Measurements from ENCODE around the gene TMEM121. TPM values are rescaled to one million over a fixed set of nuclear protein-coding genes. Genes with fewer than 3 reads are reported as not detected.

Gene TMEM121
- polyA plus RNA-seq, 3 donors = 0.08 to 0.11 TPM; not detected in 1

DNA sequence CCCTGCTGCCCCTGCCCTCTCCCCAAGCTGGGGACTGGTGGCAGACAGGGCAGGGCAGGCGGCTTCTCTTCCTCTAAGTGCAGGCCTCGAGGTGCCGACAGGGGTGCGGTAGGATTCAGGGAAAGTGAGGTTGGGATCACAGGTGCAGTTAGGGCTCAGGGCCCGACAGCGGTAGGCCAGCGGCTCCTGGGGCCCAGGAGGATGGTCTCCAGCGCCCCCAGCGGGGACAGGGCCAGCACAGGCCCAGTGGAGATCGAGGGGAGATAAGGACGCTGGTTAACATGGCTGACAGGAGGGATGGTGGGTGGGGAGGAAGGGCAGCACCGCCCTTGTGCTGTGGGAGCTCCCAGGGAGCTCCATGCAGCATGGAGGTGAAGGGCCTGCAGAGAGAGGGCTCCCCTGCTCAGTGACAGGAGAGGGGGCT, 40.6 kb upstream of the TMEM121 start:
- peak overlapping the region; percentile 95 for H3K9ac ChIP-seq (ENCODE audit: insufficient read depth, low read length, poor library complexity, severe bottlenecking)
- peaks cover 75 to 85% of the 10 kb centered on the region in 2 donors for H3K4me1 ChIP-seq (ENCODE audit: control insufficient read depth in 1 of 2, insufficient read depth in 2 of 2, low read length in 2 of 2)
- H3K4me3 ChIP-seq (replicated peaks in 1 of 3; ENCODE audit: low read depth in 2 of 3, low read length in 3 of 3) = peak overlapping the region in 1 of 3 experiments; percentile 89
- peak overlapping the region in 1 of 2 donors; percentile 94 for H3K27ac ChIP-seq (ENCODE audit: low read depth in 1 of 2, low read length in 2 of 2)
- H3K36me3 ChIP-seq (replicated peaks in 1 of 2; ENCODE audit: control insufficient read depth in 1 of 2, insufficient read depth in 2 of 2, low read length in 2 of 2) = peaks cover 0 to 3% of the 10 kb centered on the region in 2 donors
- H3K27ac Mint-ChIP-seq = peak overlapping the region in 5 of 7 donors; percentile 57 to 94 (median 77)
- H3K27me3 Mint-ChIP-seq (ENCODE audit: low read depth in 3 of 3) = peaks cover 31 to 57% (median 31%) of the 10 kb centered on the region in 3 donors
- H2AFZ ChIP-seq (ENCODE audit: insufficient read depth, low read depth, low read length, poor library complexity, severe bottlenecking) = peak overlapping the region; percentile 27
- intact Hi-C loops (cut with micrococcal nuclease) = loop anchor here in 1 of 2 donors (10.0 kb wide), 1 partner anchor 421 kb away; the partner anchor contains the start of gene GPR132
- H3K9me3 ChIP-seq (replicated peaks in 1 of 2; ENCODE audit: control insufficient read depth in 1 of 2, insufficient read depth in 1 of 2, low read length in 2 of 2) = no peaks in the 10 kb centered on the region
- TF ChIP-seq, protein P1, sequence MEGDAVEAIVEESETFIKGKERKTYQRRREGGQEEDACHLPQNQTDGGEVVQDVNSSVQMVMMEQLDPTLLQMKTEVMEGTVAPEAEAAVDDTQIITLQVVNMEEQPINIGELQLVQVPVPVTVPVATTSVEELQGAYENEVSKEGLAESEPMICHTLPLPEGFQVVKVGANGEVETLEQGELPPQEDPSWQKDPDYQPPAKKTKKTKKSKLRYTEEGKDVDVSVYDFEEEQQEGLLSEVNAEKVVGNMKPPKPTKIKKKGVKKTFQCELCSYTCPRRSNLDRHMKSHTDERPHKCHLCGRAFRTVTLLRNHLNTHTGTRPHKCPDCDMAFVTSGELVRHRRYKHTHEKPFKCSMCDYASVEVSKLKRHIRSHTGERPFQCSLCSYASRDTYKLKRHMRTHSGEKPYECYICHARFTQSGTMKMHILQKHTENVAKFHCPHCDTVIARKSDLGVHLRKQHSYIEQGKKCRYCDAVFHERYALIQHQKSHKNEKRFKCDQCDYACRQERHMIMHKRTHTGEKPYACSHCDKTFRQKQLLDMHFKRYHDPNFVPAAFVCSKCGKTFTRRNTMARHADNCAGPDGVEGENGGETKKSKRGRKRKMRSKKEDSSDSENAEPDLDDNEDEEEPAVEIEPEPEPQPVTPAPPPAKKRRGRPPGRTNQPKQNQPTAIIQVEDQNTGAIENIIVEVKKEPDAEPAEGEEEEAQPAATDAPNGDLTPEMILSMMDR (IDR thresholded peaks at IDR 0.05) = peak; percentile 20
- peak overlapping the region; percentile 43 to 86 for H3K4me3 Mint-ChIP-seq
- H3K79me2 ChIP-seq (ENCODE audit: insufficient read depth, low read length) = no peaks in the 10 kb centered on the region
- peak; percentile 35 to 48 (median 44) for DNase-seq
- H3K4me2 ChIP-seq (replicated peaks; ENCODE audit: extremely low read depth, low read length, poor library complexity, severe bottlenecking) = peak overlapping the region; percentile 82
- 26% methylated on average over 11 of the region's 12 CpGs for WGBS (ENCODE audit: insufficient coverage)
- peaks cover 13% of the 10 kb centered on the region for H4K20me1 ChIP-seq (ENCODE audit: insufficient read depth, low read length)
- H3K9me3 Mint-ChIP-seq = peaks cover 0 to 6% (median 2%) of the 10 kb centered on the region in 7 donors
- H3K27me3 ChIP-seq (ENCODE audit: control insufficient read depth in 2 of 2, insufficient read depth in 2 of 2, low read length in 2 of 2) = peaks cover 2 to 39% of the 10 kb centered on the region in 2 donors
- H3K36me3 Mint-ChIP-seq = peaks cover 5 to 12% of the 10 kb centered on the region in 2 donors
- peaks cover 61% of the 10 kb centered on the region for H3K4me1 Mint-ChIP-seq

DNA sequence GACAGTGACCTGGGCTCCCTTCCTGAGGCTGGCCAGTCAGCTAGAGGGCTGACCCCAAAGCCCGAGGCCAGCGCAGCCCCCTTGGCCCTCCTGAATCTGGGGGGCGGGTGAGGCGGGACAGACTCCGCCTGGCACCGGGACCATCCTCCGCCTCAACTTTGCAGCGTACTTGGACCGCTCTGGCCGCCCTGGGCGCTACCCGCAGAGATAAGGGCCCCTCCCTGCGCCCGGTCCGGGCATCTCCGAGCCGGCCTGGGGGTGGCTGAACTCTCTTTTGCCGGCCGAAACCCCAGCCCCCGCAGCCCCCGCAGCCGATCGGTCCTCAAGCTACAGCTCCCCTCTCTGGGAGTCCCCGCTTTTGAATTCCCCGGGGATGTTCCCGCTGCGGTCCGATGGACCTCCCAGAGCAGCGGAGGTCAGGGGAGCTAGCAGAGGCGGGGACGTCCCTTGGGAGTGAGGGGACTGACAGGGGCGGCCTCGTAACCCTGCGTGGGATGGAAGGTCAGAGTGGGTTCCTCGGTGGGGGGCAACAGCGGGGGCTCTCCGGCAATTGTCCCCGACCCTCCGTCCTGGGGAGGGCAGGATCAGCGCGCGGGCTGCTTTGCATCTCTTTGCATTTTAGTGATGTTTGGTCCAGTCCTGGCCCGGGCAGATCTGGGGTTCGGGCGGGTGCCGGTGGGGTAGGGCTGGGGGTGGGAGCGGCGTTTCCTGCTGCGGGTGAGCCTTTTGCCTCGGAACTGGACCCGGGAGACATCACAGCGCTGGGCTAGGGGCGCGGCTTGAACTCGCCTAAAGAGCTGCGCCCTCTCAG, 40.0 kb upstream of the TMEM121 start, which contains the start of gene CRIP1:
Gene CRIP1, plus strand, starts transcription at position 724 of the 811 bp plus-strand sequence. CDS start 374 bp downstream, outside the sequence.
- Histone ChIP-seq H3K9me3 (replicated peaks in 1 of 2; ENCODE audit: control insufficient read depth in 1 of 2, insufficient read depth in 1 of 2, low read length in 2 of 2) (no peaks in the 10 kb centered on the region), H3K27ac (ENCODE audit: low read depth in 1 of 2, low read length in 2 of 2) (peak within 1 kb of the TSS; percentile 79 to 94), H3K9ac (ENCODE audit: insufficient read depth, low read length, poor library complexity, severe bottlenecking) (peak within 1 kb of the TSS; percentile 95), H3K27me3 (ENCODE audit: control insufficient read depth in 2 of 2, insufficient read depth in 2 of 2, low read length in 2 of 2) (peaks cover 2 to 39% of the 10 kb centered on the region in 2 donors), H3K4me1 (ENCODE audit: control insufficient read depth in 1 of 2, insufficient read depth in 2 of 2, low read length in 2 of 2) (peaks cover 69 to 81% of the 10 kb centered on the region in 2 donors), H2AFZ (ENCODE audit: insufficient read depth, low read depth, low read length, poor library complexity, severe bottlenecking) (peak within 1 kb of the TSS; percentile 50), H3K36me3 (replicated peaks in 1 of 2; ENCODE audit: control insufficient read depth in 1 of 2, insufficient read depth in 2 of 2, low read length in 2 of 2) (peaks cover 0 to 3% of the 10 kb centered on the region in 2 donors), H3K79me2 (ENCODE audit: insufficient read depth, low read length) (no peaks in the 10 kb centered on the region), H3K4me3 (replicated peaks in 1 of 3; ENCODE audit: low read depth in 2 of 3, low read length in 3 of 3) (peak within 1 kb of the TSS; percentile 58 to 89 (median 72)), H4K20me1 (ENCODE audit: insufficient read depth, low read length) (peaks cover 13% of the 10 kb centered on the region), H3K4me2 (replicated peaks; ENCODE audit: extremely low read depth, low read length, poor library complexity, severe bottlenecking) (peak within 1 kb of the TSS; percentile 82)
- 8% methylated on average over 55 of the region's 56 CpGs for WGBS (ENCODE audit: insufficient coverage)
- DNase-seq = peak in 2 of 3 donors; percentile 14 to 53
- intact Hi-C loops (cut with micrococcal nuclease) = loop anchor here in 1 of 2 donors (10.0 kb wide), 1 partner anchor 422 kb away; the partner anchor contains the start of gene GPR132
- peaks cover 0 to 6% (median 2%) of the 10 kb centered on the region in 7 donors for H3K9me3 Mint-ChIP-seq
- H3K27ac Mint-ChIP-seq = peak within 1 kb of the TSS; percentile 67 to 94 (median 91)
- H3K4me3 Mint-ChIP-seq = peak within 1 kb of the TSS; percentile 80 to 87
- peaks cover 5 to 12% of the 10 kb centered on the region in 2 donors for H3K36me3 Mint-ChIP-seq
- TF ChIP-seq, protein P1 (IDR thresholded peaks at IDR 0.05) = peak; percentile 6
- peaks cover 31 to 53% (median 34%) of the 10 kb centered on the region in 3 donors for H3K27me3 Mint-ChIP-seq (ENCODE audit: low read depth in 3 of 3)
- H3K4me1 Mint-ChIP-seq = peaks cover 55% of the 10 kb centered on the region

All from CD14-positive monocyte (primary cell).